Activated effector memory CD4-positive, alpha-beta T cell treated with Interleukin-2 at 50 U/mL for 16 hours (primary cell): ENCODE measurements around the gene RPS14.

Experiments
- DNase-seq: peaks from one replicate; pipeline ENCODE4 v3.0.0-alpha.2; 2020

RPS14 gene

GRCh38 chr5:150398722-150399523 lies 50.6 kb downstream of the RPS14 start:
- no peak for DNase-seq

GRCh38 chr5:150397782-150398721 lies 51.5 kb downstream of the RPS14 start:
- DNase-seq: no peak

- no peak for DNase-seq
Measured at GRCh38 chr5:150397146-150397781, 52.3 kb downstream of the RPS14 start.

- DNase-seq: no peak
Measured at GRCh38 chr5:150396267-150396666, 53.3 kb downstream of the RPS14 start.

GRCh38 chr5:150395688-150395975 lies 53.9 kb downstream of the RPS14 start:
- no peak for DNase-seq

- DNase-seq: no peak
Measured at GRCh38 chr5:150394912-150395687, 54.4 kb downstream of the RPS14 start.

- DNase-seq: no peak
Measured at GRCh38 chr5:150394131-150394530, 55.4 kb downstream of the RPS14 start.

- DNase-seq: no peak
Measured at GRCh38 chr5:150393096-150393645, 56.4 kb downstream of the RPS14 start.

GRCh38 chr5:150392680-150393079 lies 56.9 kb downstream of the RPS14 start:
- DNase-seq: no peak
